HG03342 (cell line): ENCODE measurements around the gene GAGE10.
A peak's percentile ranks its signal among the peaks of the same experiment; 100 is the strongest.
"Not testable (repeated sequence)": the region's sequence is repeated elsewhere in the genome, so short reads cannot be mapped to it uniquely, and the experiment has no call there.

Experiments used
- ATAC-seq: cut with Tn5 transposase; IDR thresholded peaks from one replicate; pipeline ENCODE4 v1.9.1; 2021; ENCODE audit warnings: mild to moderate bottlenecking, moderate library complexity; ENCODE audit not compliant: unreplicated experiment

GAGE10 gene

GRCh38 chrX:49276207-49276606 is 27.2 kb upstream of the GAGE10 start:
- ATAC-seq = no peak

DNA sequence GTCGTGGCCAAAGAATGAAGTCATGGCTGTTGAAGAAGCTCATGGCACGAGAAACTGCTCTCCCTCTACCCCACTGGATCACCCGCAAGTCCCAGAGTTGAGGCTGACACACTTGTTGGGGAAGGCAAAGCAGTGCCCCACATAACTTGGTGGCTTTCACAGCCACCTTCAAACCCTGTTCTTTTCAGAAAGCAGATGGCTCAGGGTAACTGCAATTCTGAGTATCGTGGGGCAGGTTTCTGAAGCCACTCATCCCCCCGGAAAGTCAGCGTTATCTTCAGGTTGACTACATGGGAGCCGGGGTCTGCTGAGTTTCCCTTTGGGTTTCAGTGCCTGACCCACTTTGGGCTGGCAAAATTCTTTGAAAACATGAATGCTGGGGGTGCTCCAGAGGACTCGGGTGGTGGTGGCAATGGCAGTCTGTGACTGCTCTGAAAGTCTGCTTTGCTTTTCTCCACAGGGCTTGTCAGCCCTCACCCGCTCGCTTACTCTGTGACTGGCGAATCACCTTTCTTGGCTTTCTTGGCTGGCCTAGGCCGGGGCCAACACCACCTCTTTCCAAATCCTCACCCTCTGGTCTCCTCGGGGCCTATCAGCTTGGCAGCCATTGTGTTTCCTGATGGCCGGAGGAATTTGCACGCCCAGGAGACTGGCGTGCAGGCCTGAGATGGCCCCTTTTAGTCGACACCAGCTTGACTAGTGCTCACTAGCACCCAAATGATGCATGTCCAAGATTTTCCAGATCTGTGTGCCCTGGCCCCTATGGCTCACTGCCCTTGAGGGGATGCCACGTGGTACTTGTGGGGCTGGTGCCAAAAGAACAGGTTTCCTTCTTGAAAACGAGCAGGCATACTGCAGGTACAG is 26.5 kb upstream of the GAGE10 start:
- ATAC-seq = no peak

GRCh38 chrX:49277535-49277830 is 26.0 kb upstream of the GAGE10 start:
- no peak for ATAC-seq

DNA sequence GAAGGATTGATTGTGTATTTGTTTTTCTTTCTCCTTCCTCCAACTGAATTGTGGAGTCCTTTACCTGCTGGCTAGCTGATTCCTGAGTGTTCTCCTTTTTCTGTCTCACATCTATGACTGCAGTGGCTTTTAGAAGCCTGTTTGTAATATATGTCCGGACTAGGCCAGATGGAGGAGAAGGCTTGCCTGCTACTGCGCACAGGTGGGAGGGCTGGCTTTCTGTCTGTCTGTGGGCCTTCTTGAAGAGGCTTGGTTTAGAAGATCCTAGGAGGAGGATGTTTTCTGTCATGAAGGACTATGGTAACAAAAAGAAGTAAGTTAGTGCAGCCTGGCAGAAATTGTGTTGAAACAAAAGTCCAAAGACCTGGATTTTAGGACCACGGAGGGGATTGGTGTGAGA is 25.4 kb upstream of the GAGE10 start:
- no peak for ATAC-seq

- ATAC-seq = no peak
Measured at GRCh38 chrX:49282647-49283011, 20.8 kb upstream of the GAGE10 start.

DNA sequence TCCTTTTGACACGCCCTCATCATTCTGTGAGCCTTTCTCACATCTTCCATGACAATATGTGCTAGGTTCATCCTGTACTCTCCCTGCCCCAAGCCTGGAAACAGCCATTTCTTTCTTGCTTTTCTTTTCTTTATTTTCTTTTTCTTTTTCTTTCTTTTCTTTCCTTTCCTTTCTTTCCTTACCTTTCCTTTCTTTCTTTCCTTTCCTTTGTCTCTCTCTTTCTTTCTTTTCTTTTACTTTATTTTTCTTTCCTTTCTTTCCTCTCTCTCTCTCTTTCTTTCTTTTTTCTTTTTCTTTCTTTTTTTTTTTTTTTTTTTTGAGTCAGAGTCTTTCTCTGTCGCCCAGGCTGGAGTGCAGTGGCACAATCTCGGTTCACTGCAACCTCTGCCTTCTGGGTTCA is 19.2 kb upstream of the GAGE10 start:
- ATAC-seq = no peak

GRCh38 chrX:49286136-49286535 is 17.3 kb upstream of the GAGE10 start:
- no peak for ATAC-seq

GRCh38 chrX:49286581-49286980 is 16.9 kb upstream of the GAGE10 start:
- no peak for ATAC-seq

GRCh38 chrX:49287665-49288064 is 15.8 kb upstream of the GAGE10 start:
- ATAC-seq = no peak

DNA sequence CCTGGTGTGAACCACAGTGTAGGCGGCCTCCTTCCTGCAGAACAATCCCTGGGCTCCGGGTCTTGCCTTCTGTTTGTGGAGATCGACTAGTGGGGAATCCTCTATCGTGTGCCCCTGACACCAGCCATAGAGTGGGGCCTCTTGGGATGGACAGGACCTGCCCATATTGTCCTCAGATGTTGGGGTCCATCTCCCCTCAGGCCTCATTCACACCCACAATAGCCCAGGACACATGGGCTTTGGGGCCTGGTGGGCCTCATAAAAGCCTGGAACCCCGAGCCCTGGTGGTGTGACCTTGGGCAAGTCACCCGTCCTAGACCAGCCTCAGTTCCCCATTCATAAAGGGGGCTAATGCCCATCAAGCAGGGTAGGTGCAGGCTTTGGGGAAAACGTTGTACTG is 13.2 kb upstream of the GAGE10 start:
- no peak for ATAC-seq

GRCh38 chrX:49291615-49292337 is 11.7 kb upstream of the GAGE10 start:
- peak; percentile 79 for ATAC-seq

GRCh38 chrX:49292400-49293362 is 10.8 kb upstream of the GAGE10 start:
- ATAC-seq = no peak

- not testable (repeated sequence) for ATAC-seq
Measured at GRCh38 chrX:49299293-49299692, 4.2 kb upstream of the GAGE10 start.

- ATAC-seq = no peak
Measured at GRCh38 chrX:49300703-49301102, 2.7 kb upstream of the GAGE10 start.

DNA sequence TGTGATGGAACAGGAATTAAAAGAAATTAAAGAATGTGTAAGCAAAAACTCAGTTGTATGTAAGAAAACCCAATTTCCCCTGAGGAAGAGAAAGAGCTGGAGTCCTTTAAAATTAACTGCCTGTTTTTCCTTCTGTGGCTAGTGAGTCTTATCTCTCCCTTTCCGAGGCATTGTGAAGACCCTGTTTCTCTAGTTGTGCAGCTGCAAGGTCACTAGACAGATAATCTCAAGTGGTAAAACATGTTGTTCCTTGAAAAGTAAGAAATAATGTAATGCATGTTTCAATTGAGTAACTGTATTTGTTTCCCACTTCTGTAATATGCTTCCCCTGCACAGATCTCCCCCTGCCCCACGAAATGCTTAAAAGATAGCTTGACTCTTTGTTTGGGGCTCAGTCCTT is 4.3 kb downstream of the GAGE10 start:
- not testable (repeated sequence) for ATAC-seq

DNA sequence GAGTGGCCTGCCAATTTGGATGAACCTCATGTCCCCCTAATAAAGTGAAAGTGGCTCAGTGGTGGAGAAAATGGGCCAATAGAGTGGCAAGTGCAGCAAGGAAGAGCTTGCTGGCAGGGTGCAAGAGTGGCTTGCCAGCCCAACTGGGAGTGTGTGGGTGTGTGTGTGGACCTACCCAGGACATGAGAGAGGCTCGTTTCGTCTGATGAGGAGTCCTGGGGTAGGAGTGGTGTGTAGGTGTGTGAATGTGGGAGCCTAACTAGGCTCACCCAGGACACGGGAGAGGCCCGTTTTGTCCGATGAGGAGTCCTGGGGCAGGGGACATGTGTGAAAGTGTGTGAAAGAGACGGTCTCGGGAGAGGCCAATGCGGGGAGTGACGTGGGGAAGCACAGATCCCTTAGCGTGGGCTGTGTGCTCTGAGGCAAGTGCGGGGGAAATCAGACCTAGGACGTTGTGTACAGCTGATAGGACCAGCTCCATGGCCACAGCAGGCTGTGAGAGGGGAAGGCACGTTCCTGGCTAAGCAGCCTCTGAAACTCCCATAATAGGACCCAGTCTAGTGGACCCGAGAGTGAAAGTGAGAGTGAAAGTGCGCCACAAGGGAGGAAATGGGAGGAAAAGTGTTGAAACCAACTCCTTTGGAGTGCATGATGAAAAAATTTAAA is 5.3 kb downstream of the GAGE10 start:
- ATAC-seq = no peak

DNA sequence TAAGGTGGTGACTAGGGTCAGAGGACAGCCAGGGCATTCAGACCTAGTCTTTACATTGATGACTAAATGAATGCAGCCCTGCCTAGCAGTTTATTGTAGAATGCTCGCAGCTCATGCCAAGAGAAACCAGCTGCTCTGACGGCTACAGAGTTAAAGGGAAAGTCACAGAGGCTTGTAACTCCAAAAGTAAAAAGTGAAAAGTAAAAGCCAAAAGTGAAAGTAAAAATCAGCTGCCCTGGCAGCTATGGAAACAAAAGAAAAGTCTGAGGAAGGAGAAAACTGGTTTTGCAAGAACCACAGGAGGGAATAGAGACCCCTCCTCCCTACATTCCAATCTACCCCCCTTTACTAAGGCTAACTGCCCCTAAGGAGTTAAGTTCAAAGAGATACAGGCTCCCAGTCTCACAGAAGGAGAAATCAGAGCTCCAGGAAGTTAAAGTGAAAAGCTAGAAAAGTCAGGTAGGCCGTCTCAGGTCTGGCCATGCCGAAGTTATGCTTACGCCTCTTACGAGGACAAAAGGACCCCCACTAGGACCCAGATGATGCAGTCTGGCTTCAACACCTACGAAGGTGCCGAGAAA is 6.0 kb downstream of the GAGE10 start:
- no peak for ATAC-seq

DNA sequence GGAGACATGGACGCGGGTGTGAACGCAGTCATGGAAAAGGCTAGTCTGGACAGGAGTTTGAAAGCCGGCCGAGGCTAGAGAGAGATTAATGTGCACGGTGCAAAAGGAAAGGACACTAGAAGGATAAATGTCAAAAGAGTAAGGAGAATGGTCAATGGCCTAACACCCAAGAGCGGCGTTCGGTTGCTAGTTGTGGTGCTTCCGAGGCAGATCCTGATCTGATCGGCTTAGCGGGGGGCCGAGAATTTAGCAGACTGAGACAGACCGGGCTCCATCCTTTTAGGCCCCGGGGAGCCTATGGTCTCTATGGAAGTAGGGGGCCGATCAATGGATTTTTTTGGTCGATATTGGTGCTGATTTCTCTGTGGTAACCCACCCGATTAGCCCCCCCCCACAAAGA is 6.9 kb downstream of the GAGE10 start:
- ATAC-seq = no peak

DNA sequence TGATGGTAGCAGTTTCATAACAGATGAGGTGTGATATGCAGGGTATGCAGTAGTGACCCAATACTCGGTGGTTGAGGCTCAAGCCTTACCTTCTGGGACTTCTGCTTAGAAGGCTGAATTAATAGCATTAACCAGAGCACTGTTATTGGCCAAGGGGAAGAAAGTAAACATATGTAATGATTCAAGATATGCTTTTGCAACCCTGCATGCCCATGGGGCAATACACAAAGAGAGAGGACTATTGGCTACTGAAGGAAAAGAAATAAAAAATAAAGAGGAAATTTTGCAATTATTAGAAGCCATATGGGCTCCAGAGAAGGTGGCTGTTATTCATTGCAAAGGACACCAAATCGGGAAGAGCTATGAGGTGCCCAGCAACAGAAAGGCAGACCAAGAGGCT is 8.7 kb downstream of the GAGE10 start:
- ATAC-seq = no peak

DNA sequence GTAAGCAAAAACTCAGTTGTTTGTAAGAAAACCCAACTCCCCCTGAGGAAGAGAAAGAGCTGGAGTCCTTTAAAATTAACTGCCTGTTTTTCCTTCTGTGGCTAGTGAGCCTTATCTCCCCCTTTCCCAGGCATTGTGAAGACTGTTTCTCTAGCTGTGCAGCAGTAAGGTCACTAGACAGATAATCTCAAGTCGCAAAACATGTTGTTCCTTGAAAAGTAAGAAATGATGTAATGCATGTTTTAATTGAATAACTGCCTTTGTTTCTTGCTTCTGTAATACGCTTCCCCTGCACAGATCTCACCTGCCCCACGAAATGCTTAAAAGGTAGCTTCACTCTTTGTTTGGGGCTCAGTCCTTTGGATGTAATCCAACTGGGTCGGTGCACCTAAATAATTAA is 12.6 kb downstream of the GAGE10 start:
- ATAC-seq = no peak

DNA sequence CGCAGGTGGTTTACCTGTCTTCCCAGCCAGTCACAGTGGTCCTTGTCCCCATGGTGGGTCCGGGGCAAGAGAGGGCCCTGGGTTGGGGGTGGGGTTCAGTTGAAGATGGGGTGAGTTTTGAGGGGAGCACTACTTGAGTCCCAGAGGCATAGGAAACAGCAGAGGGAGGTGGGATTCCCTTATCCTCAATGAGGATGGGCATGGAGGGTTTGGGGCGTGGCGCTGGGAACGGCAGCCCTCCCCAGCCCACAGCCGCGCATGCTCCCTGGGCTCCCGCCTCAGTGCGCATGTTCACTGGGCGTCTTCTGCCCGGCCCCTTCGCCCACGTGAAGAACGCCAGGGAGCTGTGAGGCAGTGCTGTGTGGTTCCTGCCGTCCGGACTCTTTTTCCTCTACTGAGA is 18.3 kb downstream of the GAGE10 start, which contains the start of gene GAGE12J:
Gene GAGE12J (plus strand): TSS at position 301 of the 400 bp plus-strand sequence. CDS start 1,157 bp downstream, outside the sequence.
- not testable (repeated sequence) for ATAC-seq
